CD14-positive monocyte (primary cell): ENCODE results near the gene NSUN3. TPM values are rescaled to one million over a fixed set of nuclear protein-coding genes. Genes with fewer than 3 reads are reported as not detected.

Experiments
- DNase-seq, 3 donors: peaks; one replicate each; pipeline ENCODE4 v3.0.0-alpha.2; 2011 to 2022
- H2AFZ ChIP-seq: 2 replicates; pipeline ENCODE4 v1.6.0; 2012; ENCODE audit warnings: mild to moderate bottlenecking, low read depth, low read length, inconsistent platforms; ENCODE audit not compliant: insufficient read depth, poor library complexity, severe bottlenecking
- H3K27ac ChIP-seq, 2 donors: 1 replicate in 1 of 2; 2 replicates in 1 of 2; pipeline ENCODE4 v1.5.1; 2012 to 2013; ENCODE audit warnings: low read length in 2 of 2, control low read depth in 1 of 2, inconsistent platforms in 1 of 2, low read depth in 1 of 2, mild to moderate bottlenecking in 1 of 2
- H3K27me3 ChIP-seq, 2 donors: one replicate each; pipeline versions ENCODE4 v1.6.0 to v1.6.1; 2011 to 2013; ENCODE audit warnings: low read length in 2 of 2; ENCODE audit not compliant: control insufficient read depth in 2 of 2, insufficient read depth in 2 of 2
- H3K36me3 ChIP-seq, 2 donors: replicated peaks in 1 of 2; 1 replicate in 1 of 2; 2 replicates in 1 of 2; pipeline versions ENCODE4 v1.5.1 to v1.6.1; 2012 to 2013; ENCODE audit warnings: low read length in 2 of 2, control low read depth in 1 of 2, inconsistent platforms in 1 of 2, mild to moderate bottlenecking in 1 of 2; ENCODE audit not compliant: insufficient read depth in 2 of 2, control insufficient read depth in 1 of 2
- H3K4me1 ChIP-seq, 2 donors: 1 replicate in 1 of 2; 2 replicates in 1 of 2; pipeline versions ENCODE4 v1.5.1 to v1.6.1; 2012 to 2013; ENCODE audit warnings: low read length in 2 of 2, control low read depth in 1 of 2, inconsistent platforms in 1 of 2, mild to moderate bottlenecking in 1 of 2, moderate library complexity in 1 of 2; ENCODE audit not compliant: insufficient read depth in 2 of 2, control insufficient read depth in 1 of 2
- H3K4me2 ChIP-seq: replicated peaks from 2 replicates; pipeline ENCODE3; 2012; ENCODE audit warnings: low read length, moderate library complexity, mild to moderate bottlenecking; ENCODE audit not compliant: poor library complexity, severe bottlenecking; ENCODE audit errors: extremely low read depth
- H3K4me3 ChIP-seq, 3 experiments: fragments of 200-600 bp in 1 of 3; sonication (generic) in 1 of 3; replicated peaks in 1 of 3; 1 replicate in 2 of 3; 2 replicates in 1 of 3; pipeline ENCODE4 v1.5.1; 2011 to 2013; ENCODE audit warnings: low read length in 3 of 3, mild to moderate bottlenecking in 3 of 3, control low read depth in 2 of 3, low read depth in 2 of 3, inconsistent platforms in 1 of 3, moderate library complexity in 1 of 3
- H3K79me2 ChIP-seq: 2 replicates; pipeline ENCODE4 v1.6.0; 2012; ENCODE audit warnings: mild to moderate bottlenecking, control low read depth, inconsistent platforms, low read length, moderate library complexity; ENCODE audit not compliant: insufficient read depth
- H3K9ac ChIP-seq: 2 replicates; pipeline ENCODE4 v1.6.0; 2017; ENCODE audit warnings: low read length, mild to moderate bottlenecking; ENCODE audit not compliant: insufficient read depth, poor library complexity, severe bottlenecking
- H3K9me3 ChIP-seq, 2 donors: replicated peaks in 1 of 2; 1 replicate in 1 of 2; 2 replicates in 1 of 2; pipeline versions ENCODE4 v1.5.1 to v1.6.1; 2012 to 2013; ENCODE audit warnings: low read length in 2 of 2, control low read depth in 1 of 2; ENCODE audit not compliant: control insufficient read depth in 1 of 2, insufficient read depth in 1 of 2
- H4K20me1 ChIP-seq: 2 replicates; pipeline ENCODE4 v1.6.0; 2012; ENCODE audit warnings: mild to moderate bottlenecking, low read length, control low read depth, moderate library complexity; ENCODE audit not compliant: insufficient read depth
- H3K27ac Mint-ChIP-seq, 7 donors: one replicate each; pipeline ENCODE4 v1.8.0; 2020; ENCODE audit warnings: mild to moderate bottlenecking in 7 of 7, mixed read lengths in 7 of 7, moderate library complexity in 6 of 7, inconsistent platforms in 2 of 7
- H3K27me3 Mint-ChIP-seq, 3 donors: one replicate each; pipeline ENCODE4 v1.8.0; 2021 to 2022; ENCODE audit warnings: low read depth in 3 of 3, mild to moderate bottlenecking in 3 of 3, mixed read lengths in 3 of 3, moderate library complexity in 3 of 3, inconsistent platforms in 1 of 3
- H3K36me3 Mint-ChIP-seq, 2 donors: one replicate each; pipeline ENCODE4 v1.8.0; 2020; ENCODE audit warnings: mixed read lengths in 2 of 2, inconsistent platforms in 1 of 2, mild to moderate bottlenecking in 1 of 2
- H3K4me1 Mint-ChIP-seq: one replicate; pipeline ENCODE4 v1.8.0; 2020; ENCODE audit warnings: mild to moderate bottlenecking, mixed read lengths
- H3K4me3 Mint-ChIP-seq, 2 donors: one replicate each; pipeline ENCODE4 v1.8.0; 2020; ENCODE audit warnings: mild to moderate bottlenecking in 2 of 2, mixed read lengths in 2 of 2, moderate library complexity in 1 of 2
- H3K9me3 Mint-ChIP-seq, 7 donors: one replicate each; pipeline ENCODE4 v1.8.0; 2020 to 2022; ENCODE audit warnings: mixed read lengths in 7 of 7, mild to moderate bottlenecking in 6 of 7, moderate library complexity in 6 of 7, inconsistent platforms in 2 of 7
- CTCF ChIP-seq: fragments of 200-600 bp; IDR thresholded peaks from one replicate; pipeline ENCODE4 v1.8.0; 2022; ENCODE audit warnings: antibody characterized with exemption, mild to moderate bottlenecking
- WGBS: methylation state at CpG from one replicate; pipeline ENCODE4 v1.1.5; 2013; ENCODE audit warnings: missing lambda C conversion rate; ENCODE audit not compliant: insufficient coverage; 5-methylcytosine and 5-hydroxymethylcytosine counted together
- intact Hi-C, 2 donors: fragments of 100-400 bp; cut with micrococcal nuclease; formaldehyde crosslinking; loops; one replicate each; pipeline versions ENCODE4 v1.15.0 to v1.15.1; 2023
- polyA plus RNA-seq, 3 donors: library from polyadenylated mRNA; depleted of rRNA in 1 of 3; unstranded in 2 of 3; stranded (reverse) in 1 of 3; fragments of 300-500 nt in 2 of 3; fragments of >200 nt in 1 of 3; fragmentation: Illumina TruSeq in 2 of 3; gene quantifications; 1 replicate in 2 of 3; 2 replicates in 1 of 3; pipeline ENCODE4 v1.2.3, GENCODE V29; 2012 to 2021

Gene NSUN3
- polyA plus RNA-seq, 3 donors, result 6.6 to 8.8 (median 7.2) TPM

- no peak for TF ChIP-seq CTCF
- Histone ChIP-seq H3K4me3 (no peak overlapping the region), H2AFZ (no peak overlapping the region), H3K27me3 (no peaks in the 10 kb centered on the region), H3K79me2 (no peaks in the 10 kb centered on the region), H3K9me3 (no peaks in the 10 kb centered on the region), H3K4me1 (no peaks in the 10 kb centered on the region), H3K9ac (no peak overlapping the region), H4K20me1 (no peaks in the 10 kb centered on the region), H3K27ac (no peak overlapping the region), H3K4me2 (no peak overlapping the region), H3K36me3 (no peaks in the 10 kb centered on the region)
- Mint-ChIP-seq H3K27ac (no peak overlapping the region), H3K27me3 (no peaks in the 10 kb centered on the region), H3K4me3 (no peak overlapping the region), H3K9me3 (no peaks in the 10 kb centered on the region), H3K36me3 (no peaks in the 10 kb centered on the region), H3K4me1 (no peaks in the 10 kb centered on the region)
- WGBS, result no CpG with 5 or more reads among the region's 2 CpGs
- intact Hi-C loops, result no loop called here
- DNase-seq, result no peak
Observed at GRCh38 chr3:94173673-94174434, 111.0 kb downstream of the NSUN3 start.

DNA sequence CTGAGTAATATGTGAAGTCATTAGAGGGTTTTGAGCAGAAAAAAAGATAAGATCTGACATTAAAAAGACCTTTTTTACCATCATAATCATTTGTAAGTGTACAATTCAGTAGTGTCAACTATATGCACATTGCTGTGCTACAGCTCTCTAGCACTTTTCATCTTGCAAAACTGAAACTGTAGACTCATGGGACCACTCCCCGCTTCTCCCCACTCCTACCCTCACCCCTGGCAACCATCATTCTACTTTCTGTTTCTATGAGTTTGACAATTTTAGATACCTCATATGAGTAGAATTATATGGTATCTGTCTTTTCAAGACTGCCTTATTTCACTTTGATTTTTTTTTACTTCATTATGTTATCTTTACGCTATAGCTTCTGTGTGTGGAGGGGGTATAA is 112.8 kb downstream of the NSUN3 start:
- no peak for DNase-seq
- Mint-ChIP-seq H3K4me1 (no peaks in the 10 kb centered on the region), H3K36me3 (no peaks in the 10 kb centered on the region), H3K27me3 (no peaks in the 10 kb centered on the region), H3K27ac (no peak overlapping the region), H3K9me3 (peaks cover 0 to under 1% (median 0%) of the 10 kb centered on the region in 7 donors), H3K4me3 (no peak overlapping the region)
- no peak overlapping the region for H3K4me3 ChIP-seq
- H3K4me2 ChIP-seq, result no peak overlapping the region
- intact Hi-C loops, result no loop called here
- no peak overlapping the region for H3K27ac ChIP-seq
- H3K9me3 ChIP-seq, result no peaks in the 10 kb centered on the region
- no peaks in the 10 kb centered on the region for H3K36me3 ChIP-seq
- TF ChIP-seq CTCF, result no peak
- H3K79me2 ChIP-seq, result no peaks in the 10 kb centered on the region
- WGBS, result no CpG with 5 or more reads among the region's 2 CpGs
- H3K4me1 ChIP-seq, result no peaks in the 10 kb centered on the region
- no peaks in the 10 kb centered on the region for H3K27me3 ChIP-seq
- no peak overlapping the region for H3K9ac ChIP-seq
- no peak overlapping the region for H2AFZ ChIP-seq
- no peaks in the 10 kb centered on the region for H4K20me1 ChIP-seq
